HEK293T (cell line): Measurements from ENCODE around the gene NFIA.

Experiments
- CTCF ChIA-PET: fragments of 350-600 bp; formaldehyde crosslinking; extraction: SDS; loops from one replicate; lab custom pipeline; 2021; ENCODE audit warnings: antibody characterized with exemption, inconsistent platforms; lab: Yijun Ruan, JAX
- POLR2A ChIA-PET: fragments of 350-600 bp; formaldehyde crosslinking; extraction: SDS; loops from one replicate; lab custom pipeline; 2020; ENCODE audit warnings: antibody characterized with exemption, inconsistent platforms; lab: Yijun Ruan, JAX
- DNase-seq: peaks from one replicate; pipeline ENCODE4 v3.0.0; 2012; ENCODE audit warnings: mixed read lengths; ENCODE audit errors: extremely low spot score
- ARNT ChIP-seq: fragments of 450-650 bp; IDR thresholded peaks from 2 replicates; pipeline ENCODE4 v1.6.1; 2017; ENCODE audit warnings: mild to moderate bottlenecking
- BHLHE40 ChIP-seq: fragments of 450-650 bp; IDR thresholded peaks from 2 replicates; pipeline ENCODE4 v1.6.1; 2016; ENCODE audit warnings: mild to moderate bottlenecking, moderate library complexity, borderline replicate concordance
- CTBP1 ChIP-seq: fragments of 450-650 bp; IDR thresholded peaks from 2 replicates; pipeline ENCODE4 v1.6.1; 2016; ENCODE audit warnings: borderline replicate concordance
- ELF4 ChIP-seq: fragments of 450-650 bp; IDR thresholded peaks from 2 replicates; pipeline ENCODE4 v1.6.1; 2017; ENCODE audit warnings: antibody characterized with exemption
- FOXA1 ChIP-seq: fragments of 450-650 bp; IDR thresholded peaks from 2 replicates; pipeline ENCODE4 v1.6.1; 2016; ENCODE audit warnings: mild to moderate bottlenecking
- FOXK2 ChIP-seq: fragments of 450-650 bp; IDR thresholded peaks from 2 replicates; pipeline ENCODE4 v1.6.1; 2016; ENCODE audit warnings: mild to moderate bottlenecking
- FOXM1 ChIP-seq: fragments of 450-650 bp; IDR thresholded peaks from 2 replicates; pipeline ENCODE4 v1.6.1; 2017; ENCODE audit warnings: mild to moderate bottlenecking, borderline replicate concordance
- HDGF ChIP-seq: fragments of 450-650 bp; IDR thresholded peaks from 2 replicates; pipeline ENCODE4 v1.6.1; 2017; ENCODE audit warnings: antibody characterized with exemption, borderline replicate concordance
- L3MBTL2 ChIP-seq: fragments of 450-650 bp; conservative IDR thresholded peaks from 2 replicates; pipeline ENCODE4 v1.6.1; 2016; ENCODE audit warnings: mild to moderate bottlenecking
- LEF1 ChIP-seq: fragments of 450-650 bp; IDR thresholded peaks from 2 replicates; pipeline ENCODE4 v1.6.1; 2017; ENCODE audit warnings: mild to moderate bottlenecking, borderline replicate concordance
- NFRKB ChIP-seq: fragments of 450-650 bp; IDR thresholded peaks from 2 replicates; pipeline ENCODE4 v1.6.1; 2016; ENCODE audit warnings: mild to moderate bottlenecking, moderate library complexity
- SP1 ChIP-seq: fragments of 450-650 bp; IDR thresholded peaks from 2 replicates; pipeline ENCODE4 v1.6.1; 2017
- SUZ12 ChIP-seq: fragments of 450-650 bp; IDR thresholded peaks from 2 replicates; pipeline ENCODE4 v1.6.1; 2016; ENCODE audit warnings: mild to moderate bottlenecking
- TARDBP ChIP-seq: fragments of 450-650 bp; IDR thresholded peaks from 2 replicates; pipeline ENCODE4 v1.6.1; 2016
- ZNF384 ChIP-seq: fragments of 450-650 bp; IDR thresholded peaks from 2 replicates; pipeline ENCODE4 v1.6.1; 2016
- TF ChIP-seq, protein P1 (sequence below): fragments of 450-650 bp; IDR thresholded peaks from 2 replicates; pipeline ENCODE4 v1.6.1; 2016

NFIA gene

GRCh38 chr1:61491497-61491896, 409.1 kb downstream of the NFIA start:
- no peak for TF ChIP-seq FOXA1
- TF ChIP-seq BHLHE40 = no peak
- TF ChIP-seq TARDBP = no peak
- TF ChIP-seq FOXM1 = no peak
- POLR2A ChIA-PET = no interaction called here
- CTCF ChIA-PET = interaction anchor here (0.6 kb wide), 1 partner anchor 165 kb away, joined by 4 read pairs; no protein-coding TSS in a partner anchor
- DNase-seq = no peak

GRCh38 chr1:61494000-61494399, 411.6 kb downstream of the NFIA start:
- ChIA-PET POLR2A (no interaction called here), CTCF (no interaction called here)
- TF ChIP-seq L3MBTL2 (no peak), ZNF384 (no peak), BHLHE40 (no peak), FOXM1 (no peak), SP1 (no peak), NFRKB (no peak), FOXA1 (no peak), FOXK2 (no peak), TARDBP (no peak), ARNT (no peak), SUZ12 (no peak), LEF1 (no peak), ELF4 (no peak), HDGF (no peak), CTBP1 (no peak)
- TF ChIP-seq, protein P1, sequence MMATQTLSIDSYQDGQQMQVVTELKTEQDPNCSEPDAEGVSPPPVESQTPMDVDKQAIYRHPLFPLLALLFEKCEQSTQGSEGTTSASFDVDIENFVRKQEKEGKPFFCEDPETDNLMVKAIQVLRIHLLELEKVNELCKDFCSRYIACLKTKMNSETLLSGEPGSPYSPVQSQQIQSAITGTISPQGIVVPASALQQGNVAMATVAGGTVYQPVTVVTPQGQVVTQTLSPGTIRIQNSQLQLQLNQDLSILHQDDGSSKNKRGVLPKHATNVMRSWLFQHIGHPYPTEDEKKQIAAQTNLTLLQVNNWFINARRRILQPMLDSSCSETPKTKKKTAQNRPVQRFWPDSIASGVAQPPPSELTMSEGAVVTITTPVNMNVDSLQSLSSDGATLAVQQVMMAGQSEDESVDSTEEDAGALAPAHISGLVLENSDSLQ = no peak
- no peak for DNase-seq

GRCh38 chr1:61496501-61496900, 414.1 kb downstream of the NFIA start:
- CTCF ChIA-PET = interaction anchor here (0.7 kb wide), 1 partner anchor 8 kb away, joined by 3 read pairs; no protein-coding TSS in a partner anchor

GRCh38 chr1:61497013-61497412, 414.7 kb downstream of the NFIA start:
- TF ChIP-seq LEF1 (no peak), ELF4 (no peak), ZNF384 (no peak), L3MBTL2 (no peak), SUZ12 (no peak), FOXM1 (no peak), CTBP1 (no peak), HDGF (no peak), NFRKB (no peak), FOXK2 (no peak), SP1 (no peak)
- ChIA-PET CTCF (no interaction called here), POLR2A (no interaction called here)
- no peak for DNase-seq

More at GRCh38 chr1:61496501-61496900, 414.1 kb downstream of the NFIA start:
- TF ChIP-seq HDGF = no peak
- TF ChIP-seq NFRKB = no peak
- no peak for TF ChIP-seq TARDBP
- POLR2A ChIA-PET = no interaction called here
- no peak for DNase-seq

DNA sequence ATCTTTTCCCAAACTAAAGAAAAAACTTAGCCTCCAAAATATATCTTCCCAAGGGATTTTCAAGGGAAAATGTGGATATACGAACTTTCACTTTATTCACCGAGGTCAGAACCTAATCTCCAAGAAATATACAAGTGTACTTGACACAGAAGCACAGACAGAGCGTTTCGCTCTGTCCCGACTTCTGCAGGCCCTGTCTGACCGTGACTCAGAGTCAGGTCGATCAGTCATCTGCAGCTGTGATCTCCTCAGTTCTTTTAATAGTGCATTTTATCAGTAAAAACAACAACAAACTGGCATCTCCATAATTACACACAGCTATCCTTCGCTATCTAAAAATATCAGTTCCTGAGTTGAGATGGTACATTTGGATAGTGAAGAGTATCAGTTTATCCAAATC, 416.0 kb downstream of the NFIA start:
- DNase-seq = no peak
- no peak for TF ChIP-seq FOXA1
- TF ChIP-seq, protein P1 = no peak
- TF ChIP-seq FOXK2 = no peak
- TF ChIP-seq CTBP1 = no peak
- no peak for TF ChIP-seq BHLHE40
- TF ChIP-seq HDGF = no peak
- TF ChIP-seq SUZ12 = no peak
- TF ChIP-seq SP1 = no peak
- no peak for TF ChIP-seq FOXM1
- no peak for TF ChIP-seq ELF4
- no peak for TF ChIP-seq LEF1
- TF ChIP-seq TARDBP = no peak
- TF ChIP-seq NFRKB = no peak
- no peak for TF ChIP-seq ARNT
- no peak for TF ChIP-seq L3MBTL2
- TF ChIP-seq ZNF384 = no peak
- ChIA-PET POLR2A (no interaction called here), CTCF (interaction anchor here (0.7 kb wide), 1 partner anchor 72 kb away, joined by 3 read pairs; no protein-coding TSS in a partner anchor)

DNA sequence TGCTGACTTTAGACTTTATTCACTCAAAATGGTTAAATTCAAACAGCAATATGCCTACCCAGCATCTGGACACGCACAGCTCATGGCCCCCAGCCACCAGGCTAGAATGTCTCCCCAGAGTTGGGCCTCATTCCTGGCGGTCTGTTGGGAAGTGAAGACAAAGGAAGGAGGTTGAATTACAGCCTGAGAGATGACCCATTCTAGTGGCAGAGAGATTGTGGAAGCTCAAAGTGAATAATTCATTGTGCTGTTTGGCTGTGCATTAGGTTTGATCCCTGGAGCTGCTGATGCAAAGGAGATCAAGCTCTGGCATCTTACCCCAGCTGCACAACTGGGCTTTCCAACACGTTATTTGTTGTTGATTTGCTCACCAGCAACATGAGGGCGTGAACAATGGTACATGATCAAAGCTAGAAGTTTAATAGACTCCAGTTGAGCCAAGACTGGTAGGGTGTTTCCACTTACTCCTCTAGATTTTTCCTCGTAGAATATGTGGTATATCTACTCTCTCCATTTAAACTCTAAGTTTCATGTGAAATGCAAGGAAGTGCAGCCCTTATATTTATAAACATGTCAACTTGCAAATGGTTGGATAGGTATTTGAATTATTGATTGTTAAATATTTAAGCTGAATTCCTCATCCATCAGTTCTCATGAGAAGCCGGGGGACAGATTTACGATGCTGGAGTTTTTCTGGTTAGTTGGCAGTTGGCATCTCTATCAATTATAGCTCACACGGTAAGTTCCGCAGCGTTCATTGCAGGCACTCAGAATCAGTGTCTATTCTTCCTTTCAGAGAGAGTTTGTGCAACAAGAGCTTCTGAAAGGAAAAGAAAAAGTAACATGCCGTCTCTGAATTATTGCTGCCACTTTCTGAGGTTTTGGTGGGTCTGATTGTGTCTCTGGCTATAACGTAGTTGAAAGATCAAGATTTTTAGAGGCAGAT, 419.9 kb downstream of the NFIA start:
- POLR2A ChIA-PET = no interaction called here
- CTCF ChIA-PET = interaction anchor here (1.0 kb wide), 1 partner anchor 86 kb away, joined by 4 read pairs; no protein-coding TSS in a partner anchor
- TF ChIP-seq FOXK2 = no peak
- no peak for TF ChIP-seq FOXA1
- no peak for TF ChIP-seq SUZ12
- no peak for TF ChIP-seq ZNF384
- TF ChIP-seq L3MBTL2 = no peak
- no peak for TF ChIP-seq ELF4
- no peak for TF ChIP-seq ARNT
- no peak for TF ChIP-seq TARDBP
- TF ChIP-seq NFRKB = no peak
- DNase-seq = no peak

DNA sequence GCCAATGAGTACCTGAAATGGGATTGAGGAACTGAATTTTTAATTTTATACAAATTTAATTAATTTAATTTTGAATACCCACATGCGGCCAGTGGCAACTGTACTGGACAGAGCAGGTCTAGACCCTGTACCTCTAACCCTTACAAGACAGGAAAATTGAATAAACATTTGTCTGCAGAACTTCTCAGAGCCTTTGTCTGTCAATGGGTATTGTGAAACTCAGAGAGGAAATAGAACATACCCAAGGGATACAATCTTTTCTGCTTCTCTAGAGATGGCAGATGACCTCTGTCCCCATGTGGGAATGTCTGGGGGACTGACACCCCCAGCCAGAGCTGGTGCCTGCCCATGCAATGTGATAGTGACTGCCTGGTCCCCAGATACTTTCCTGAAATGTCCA, 421.9 kb downstream of the NFIA start:
- ChIA-PET POLR2A (no interaction called here), CTCF (no interaction called here)
- TF ChIP-seq FOXK2 = no peak
- DNase-seq = no peak
